Keratinocyte (primary cell): ENCODE data around the gene ADAM12. TPM values are rescaled to one million over a fixed set of nuclear protein-coding genes. Genes with fewer than 3 reads are reported as not detected.

Source experiments
- DNase-seq: peaks from one replicate; pipeline ENCODE4 v3.0.0-alpha.2; 2011; ENCODE audit warnings: low read depth, missing footprints, low spot score
- FAIRE-seq: peaks from 2 replicates; lab custom pipeline; 2011; peaks lifted over from hg19 to GRCh38; lab: Jason Lieb, UNC
- H2AFZ ChIP-seq: 2 replicates; pipeline ENCODE4 v1.6.0; 2012; ENCODE audit warnings: low read length, control low read depth, inconsistent platforms; ENCODE audit not compliant: control insufficient read depth
- H3K27ac ChIP-seq: 2 replicates; pipeline ENCODE4 v1.5.1; 2011; ENCODE audit warnings: low read length; ENCODE audit not compliant: control insufficient read depth, insufficient read depth
- H3K27me3 ChIP-seq: 3 replicates; pipeline ENCODE4 v1.6.0; 2011; ENCODE audit warnings: low read length; ENCODE audit not compliant: control insufficient read depth, insufficient read depth; ENCODE audit errors: extremely low read depth
- H3K36me3 ChIP-seq, 2 experiments: 2 replicates in 1 of 2; 3 replicates in 1 of 2; pipeline ENCODE4 v1.5.1; 2011; ENCODE audit warnings: low read length in 2 of 2, mild to moderate bottlenecking in 1 of 2; ENCODE audit not compliant: control insufficient read depth in 2 of 2, insufficient read depth in 2 of 2; ENCODE audit errors: extremely low read depth in 1 of 2
- H3K4me1 ChIP-seq: 3 replicates; pipeline ENCODE4 v1.5.1; 2011; ENCODE audit warnings: low read length; ENCODE audit not compliant: control insufficient read depth, insufficient read depth; ENCODE audit errors: extremely low read depth
- H3K4me2 ChIP-seq: 3 replicates; pipeline ENCODE4 v1.6.0; 2011; ENCODE audit warnings: low read depth, low read length; ENCODE audit not compliant: control insufficient read depth, insufficient read depth; ENCODE audit errors: extremely low read depth
- H3K4me3 ChIP-seq, 3 experiments: fragments of 200-600 bp in 1 of 3; sonication (generic) in 1 of 3; 2 replicates in 2 of 3; 3 replicates in 1 of 3; pipeline ENCODE4 v1.5.1; 2011 to 2016; ENCODE audit warnings: low read length in 3 of 3, mild to moderate bottlenecking in 3 of 3, control low read depth in 2 of 3, inconsistent platforms in 1 of 3, low read depth in 1 of 3, mixed read lengths in 1 of 3, mixed run types in 1 of 3, moderate library complexity in 1 of 3; ENCODE audit not compliant: control insufficient read depth in 2 of 3, insufficient read depth in 2 of 3; ENCODE audit errors: extremely low read depth in 1 of 3
- H3K79me2 ChIP-seq: 2 replicates; pipeline ENCODE4 v1.6.0; 2012; ENCODE audit warnings: low read length; ENCODE audit not compliant: control insufficient read depth, insufficient read depth
- H3K9ac ChIP-seq: 3 replicates; pipeline ENCODE4 v1.6.0; 2011; ENCODE audit warnings: low read length; ENCODE audit not compliant: control insufficient read depth, insufficient read depth; ENCODE audit errors: extremely low read depth
- H3K9me1 ChIP-seq: 3 replicates; pipeline ENCODE4 v1.6.0; 2011; ENCODE audit warnings: low read length; ENCODE audit not compliant: control insufficient read depth, insufficient read depth; ENCODE audit errors: extremely low read depth
- H3K9me3 ChIP-seq: 2 replicates; pipeline ENCODE4 v1.5.1; 2012; ENCODE audit warnings: low read depth, low read length; ENCODE audit not compliant: control insufficient read depth
- H4K20me1 ChIP-seq: 3 replicates; pipeline ENCODE4 v1.6.0; 2011; ENCODE audit warnings: low read length; ENCODE audit not compliant: control insufficient read depth, insufficient read depth; ENCODE audit errors: extremely low read depth
- EZH2 ChIP-seq: IDR thresholded peaks from one replicate; pipeline ENCODE4 v1.6.1; 2012; ENCODE audit warnings: inconsistent platforms, mild to moderate bottlenecking, low read length, moderate library complexity
- dilution Hi-C: fragments of 300-500 bp; cut with MboI; formaldehyde crosslinking; loops from one replicate; pipeline ENCODE4 v1.7.0; 2020; ENCODE audit warnings: low sequenced_read_pairs; ENCODE audit not compliant: extremely low pct_ligation_motif_present
- polyA plus RNA-seq, 5 experiments: library from polyadenylated mRNA; depleted of rRNA in 3 of 5; stranded (reverse) in 3 of 5; stranded (forward) in 1 of 5; unstranded in 1 of 5; fragments of >200 nt; gene quantifications; 1 replicate in 1 of 5; 2 replicates in 3 of 5; 3 replicates in 1 of 5; pipeline versions ENCODE4 v1.2.1 to v1.2.3, GENCODE V29; 2011 to 2012; ENCODE audit warnings: missing spikeins in 2 of 5, low read depth in 1 of 5, low replicate concordance in 1 of 5
- TF ChIP-seq, protein P1 (sequence below), 3 experiments: IDR thresholded peaks in 1 of 3; conservative IDR thresholded peaks in 1 of 3; optimal IDR thresholded peaks in 1 of 3; 2 replicates in 2 of 3; 3 replicates in 1 of 3; pipeline versions ENCODE3 to v1.5.1; 2011; ENCODE audit warnings: low read length in 3 of 3, mild to moderate bottlenecking in 3 of 3, moderate library complexity in 2 of 3, control low read depth in 1 of 3, inconsistent platforms in 1 of 3; ENCODE audit not compliant: insufficient read depth in 2 of 3; ENCODE audit errors: extremely low read depth in 1 of 3

ADAM12 gene
- polyA plus RNA-seq, 1 donor (not counting 4 experiments of a cell fraction or from before 2014, with no cell fraction given) = 0.07 TPM

- no peak overlapping the region for H3K9ac ChIP-seq
- no peaks in the 10 kb centered on the region for H3K36me3 ChIP-seq
- H3K4me2 ChIP-seq = peak overlapping the region; percentile 57
- DNase-seq (no peak), FAIRE-seq (no peak)
- no peak overlapping the region for H2AFZ ChIP-seq
- no peaks in the 10 kb centered on the region for H3K27me3 ChIP-seq
- H4K20me1 ChIP-seq = no peaks in the 10 kb centered on the region
- peaks cover 44% of the 10 kb centered on the region for H3K4me1 ChIP-seq
- H3K4me3 ChIP-seq = no peak overlapping the region
- no peak for TF ChIP-seq EZH2
- TF ChIP-seq, protein P1, sequence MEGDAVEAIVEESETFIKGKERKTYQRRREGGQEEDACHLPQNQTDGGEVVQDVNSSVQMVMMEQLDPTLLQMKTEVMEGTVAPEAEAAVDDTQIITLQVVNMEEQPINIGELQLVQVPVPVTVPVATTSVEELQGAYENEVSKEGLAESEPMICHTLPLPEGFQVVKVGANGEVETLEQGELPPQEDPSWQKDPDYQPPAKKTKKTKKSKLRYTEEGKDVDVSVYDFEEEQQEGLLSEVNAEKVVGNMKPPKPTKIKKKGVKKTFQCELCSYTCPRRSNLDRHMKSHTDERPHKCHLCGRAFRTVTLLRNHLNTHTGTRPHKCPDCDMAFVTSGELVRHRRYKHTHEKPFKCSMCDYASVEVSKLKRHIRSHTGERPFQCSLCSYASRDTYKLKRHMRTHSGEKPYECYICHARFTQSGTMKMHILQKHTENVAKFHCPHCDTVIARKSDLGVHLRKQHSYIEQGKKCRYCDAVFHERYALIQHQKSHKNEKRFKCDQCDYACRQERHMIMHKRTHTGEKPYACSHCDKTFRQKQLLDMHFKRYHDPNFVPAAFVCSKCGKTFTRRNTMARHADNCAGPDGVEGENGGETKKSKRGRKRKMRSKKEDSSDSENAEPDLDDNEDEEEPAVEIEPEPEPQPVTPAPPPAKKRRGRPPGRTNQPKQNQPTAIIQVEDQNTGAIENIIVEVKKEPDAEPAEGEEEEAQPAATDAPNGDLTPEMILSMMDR (optimal IDR thresholded peaks at IDR 0.05 in 1 of 3, IDR thresholded peaks at IDR 0.05 in 1 of 3, conservative IDR thresholded peaks at IDR 0.05 in 1 of 3; ENCODE audit: extremely low read depth in 1 of 3, insufficient read depth in 2 of 3, low read length in 3 of 3) = no peak
- H3K9me1 ChIP-seq = no peaks in the 10 kb centered on the region
- dilution Hi-C loops = no loop called here
- H3K79me2 ChIP-seq = no peaks in the 10 kb centered on the region
- no peak overlapping the region for H3K27ac ChIP-seq
- H3K9me3 ChIP-seq = no peaks in the 10 kb centered on the region
These were observed 321.8 kb downstream of the ADAM12 start for GRCh38 chr10:126066456-126066855.

DNA sequence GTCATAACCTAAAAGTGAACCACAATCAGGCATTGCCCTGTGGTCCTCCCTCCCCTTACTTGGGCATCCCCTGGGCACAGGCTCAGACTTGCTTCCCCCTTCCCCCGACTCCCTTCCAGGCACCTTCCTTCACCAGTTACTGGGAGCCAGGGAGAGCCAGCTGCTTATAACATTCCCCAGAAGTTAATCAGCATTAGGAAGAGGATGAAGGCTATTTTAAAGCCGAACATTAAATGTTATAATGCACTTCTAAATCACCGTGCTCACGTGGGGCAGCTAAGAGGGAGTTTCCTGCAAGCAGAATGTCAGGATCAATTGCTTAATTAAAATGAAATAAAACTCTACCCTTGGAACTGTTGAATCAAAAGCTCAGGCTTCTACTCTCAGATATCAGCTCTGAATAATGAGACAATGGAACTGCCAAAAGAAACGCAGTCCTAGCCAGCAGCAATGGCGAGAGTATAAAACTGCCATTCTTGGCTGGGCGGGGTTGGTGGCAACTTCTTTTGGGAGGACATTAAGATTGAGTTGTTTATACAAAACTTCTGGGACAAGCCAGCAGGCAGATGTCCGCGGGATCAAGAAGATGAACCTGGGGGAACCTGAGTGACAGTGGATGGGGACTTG is 322.4 kb downstream of the ADAM12 start:
- no peak overlapping the region for H3K9ac ChIP-seq
- H3K9me3 ChIP-seq = no peaks in the 10 kb centered on the region
- peak overlapping the region; percentile 27 for H3K27ac ChIP-seq
- peak overlapping the region in 2 of 3 experiments; percentile 1 to 32 for H3K4me3 ChIP-seq
- H4K20me1 ChIP-seq = no peaks in the 10 kb centered on the region
- FAIRE-seq = no peak
- H3K4me2 ChIP-seq = peak overlapping the region; percentile 57
- peak; percentile 69 for DNase-seq
- peaks cover 44% of the 10 kb centered on the region for H3K4me1 ChIP-seq
- no peaks in the 10 kb centered on the region for H3K9me1 ChIP-seq
- dilution Hi-C loops = no loop called here
- no peaks in the 10 kb centered on the region for H3K36me3 ChIP-seq
- H3K27me3 ChIP-seq = no peaks in the 10 kb centered on the region
- H3K79me2 ChIP-seq = no peaks in the 10 kb centered on the region
- TF ChIP-seq, protein P1 (optimal IDR thresholded peaks at IDR 0.05 in 1 of 3, IDR thresholded peaks at IDR 0.05 in 1 of 3, conservative IDR thresholded peaks at IDR 0.05 in 1 of 3; ENCODE audit: extremely low read depth in 1 of 3, insufficient read depth in 2 of 3, low read length in 3 of 3) = no peak
- no peak for TF ChIP-seq EZH2
- peak overlapping the region; percentile 71 for H2AFZ ChIP-seq
